Ishikawa (cell line): ENCODE results near the gene DNPEP.

Experiments used
- CEBPB ChIP-seq: IDR thresholded peaks from 2 replicates; pipeline ENCODE4 v1.6.1; 2012
- CREB1 ChIP-seq: IDR thresholded peaks from 2 replicates; pipeline ENCODE4 v1.6.1; 2012; ENCODE audit warnings: low read depth
- EGR1 ChIP-seq: IDR thresholded peaks from 2 replicates; pipeline ENCODE4 v1.6.1; 2012
- EP300 ChIP-seq: IDR thresholded peaks from 2 replicates; pipeline ENCODE4 v1.6.1; 2012; ENCODE audit warnings: borderline replicate concordance
- FOXM1 ChIP-seq: IDR thresholded peaks from 2 replicates; pipeline ENCODE4 v1.6.1; 2012; ENCODE audit warnings: low read depth, borderline replicate concordance
- NFIC ChIP-seq: IDR thresholded peaks from 2 replicates; pipeline ENCODE4 v1.6.1; 2012
- RAD21 ChIP-seq: IDR thresholded peaks from 2 replicates; pipeline ENCODE4 v1.6.1; 2012; ENCODE audit warnings: low read depth
- REST ChIP-seq: IDR thresholded peaks from 2 replicates; pipeline ENCODE4 v1.6.1; 2012; ENCODE audit warnings: low read depth, mild to moderate bottlenecking
- TAF1 ChIP-seq: IDR thresholded peaks from 2 replicates; pipeline ENCODE4 v1.6.1; 2012; ENCODE audit warnings: low read depth, mild to moderate bottlenecking
- TCF12 ChIP-seq: IDR thresholded peaks from 2 replicates; pipeline ENCODE4 v1.6.1; 2012; ENCODE audit warnings: low read depth
- TEAD4 ChIP-seq: IDR thresholded peaks from 2 replicates; pipeline ENCODE4 v1.6.1; 2012
- USF1 ChIP-seq: IDR thresholded peaks from 2 replicates; pipeline ENCODE4 v1.6.1; 2012
- YY1 ChIP-seq: IDR thresholded peaks from 2 replicates; pipeline ENCODE4 v1.6.1; 2012; ENCODE audit warnings: low read depth
- ZBTB7A ChIP-seq: IDR thresholded peaks from 2 replicates; pipeline ENCODE4 v1.6.1; 2012; ENCODE audit warnings: low read depth

Gene DNPEP

GRCh38 chr2:219327719-219328118, 60.0 kb downstream of the DNPEP start:
- TF ChIP-seq TCF12: no peak
- no peak for TF ChIP-seq TEAD4
- TF ChIP-seq TAF1: no peak
- TF ChIP-seq NFIC: no peak
- no peak for TF ChIP-seq ZBTB7A
- TF ChIP-seq USF1: no peak

GRCh38 chr2:219325657-219326315, 61.9 kb downstream of the DNPEP start:
- TF ChIP-seq ZBTB7A (no peak), CEBPB (no peak), YY1 (no peak), USF1 (no peak), CREB1 (no peak)

- no peak for TF ChIP-seq TAF1
- no peak for TF ChIP-seq CEBPB
- TF ChIP-seq CREB1: no peak
- TF ChIP-seq ZBTB7A: no peak
- TF ChIP-seq YY1: no peak
- TF ChIP-seq RAD21: no peak
- no peak for TF ChIP-seq USF1
- no peak for TF ChIP-seq TCF12
- no peak for TF ChIP-seq TEAD4
- no peak for TF ChIP-seq EP300
- TF ChIP-seq EGR1: no peak
- no peak for TF ChIP-seq REST
Observed at GRCh38 chr2:219325136-219325535, 62.6 kb downstream of the DNPEP start.

GRCh38 chr2:219323434-219323833, 64.3 kb downstream of the DNPEP start:
- TF ChIP-seq TAF1 (no peak), USF1 (no peak), TEAD4 (no peak), FOXM1 (no peak), EP300 (no peak), REST (no peak)
